GM12872 (cell line): ENCODE results near the gene LGALS3BP.

Source experiments
- CTCF ChIP-seq: IDR thresholded peaks from 3 replicates; pipeline ENCODE4 v1.5.1; 2011; ENCODE audit warnings: low read depth, mild to moderate bottlenecking, low read length, moderate library complexity; ENCODE audit not compliant: insufficient read depth

The LGALS3BP gene

GRCh38 chr17:78972507-78973105, 7.1 kb downstream of the LGALS3BP start:
- TF ChIP-seq CTCF, result no peak

- no peak for TF ChIP-seq CTCF
Observed at GRCh38 chr17:78971756-78972506, 7.8 kb downstream of the LGALS3BP start.

- peak; percentile 85 for TF ChIP-seq CTCF
Observed at GRCh38 chr17:78970834-78971755, 8.6 kb downstream of the LGALS3BP start.

GRCh38 chr17:78969865-78970264, 9.9 kb downstream of the LGALS3BP start:
- no peak for TF ChIP-seq CTCF

GRCh38 chr17:78967782-78968362, 11.9 kb downstream of the LGALS3BP start:
- no peak for TF ChIP-seq CTCF

- no peak for TF ChIP-seq CTCF
Observed at GRCh38 chr17:78966910-78967600, 12.7 kb downstream of the LGALS3BP start.
